Activated naive CD4-positive, alpha-beta T cell treated with anti-CD3 and anti-CD28 coated beads, Interleukin-2, amount 10 ng/mL, durations not matched to agents 7 days and 5 days (primary cell): ENCODE results near the gene PTRH1.
A peak's percentile ranks its signal among the peaks of the same experiment; 100 is the strongest.

Experiments used
- CTCF ChIA-PET: fragments of 350-600 bp; sonication (Branson Sonifier 250); formaldehyde crosslinking; loops from one replicate; lab custom pipeline; 2021; ENCODE audit warnings: antibody characterized with exemption; lab: Charles Lee
- DNase-seq: peaks from one replicate; pipeline ENCODE4 v3.0.0-alpha.2; 2020
- H3K27ac Mint-ChIP-seq: one replicate; pipeline ENCODE4 v1.8.0; 2021; ENCODE audit warnings: mild to moderate bottlenecking, moderate library complexity, mixed read lengths
- H3K27me3 Mint-ChIP-seq: one replicate; pipeline ENCODE4 v1.8.0; 2021; ENCODE audit warnings: mild to moderate bottlenecking, mixed read lengths
- H3K36me3 Mint-ChIP-seq: one replicate; pipeline ENCODE4 v1.8.0; 2021; ENCODE audit warnings: mixed read lengths
- H3K4me1 Mint-ChIP-seq: one replicate; pipeline ENCODE4 v1.8.0; 2021; ENCODE audit warnings: mixed read lengths
- H3K4me3 Mint-ChIP-seq: one replicate; pipeline ENCODE4 v1.8.0; 2021; ENCODE audit warnings: mild to moderate bottlenecking, moderate library complexity, mixed read lengths
- H3K9me3 Mint-ChIP-seq: one replicate; pipeline ENCODE4 v1.8.0; 2021; ENCODE audit warnings: mixed read lengths

The PTRH1 gene

DNA sequence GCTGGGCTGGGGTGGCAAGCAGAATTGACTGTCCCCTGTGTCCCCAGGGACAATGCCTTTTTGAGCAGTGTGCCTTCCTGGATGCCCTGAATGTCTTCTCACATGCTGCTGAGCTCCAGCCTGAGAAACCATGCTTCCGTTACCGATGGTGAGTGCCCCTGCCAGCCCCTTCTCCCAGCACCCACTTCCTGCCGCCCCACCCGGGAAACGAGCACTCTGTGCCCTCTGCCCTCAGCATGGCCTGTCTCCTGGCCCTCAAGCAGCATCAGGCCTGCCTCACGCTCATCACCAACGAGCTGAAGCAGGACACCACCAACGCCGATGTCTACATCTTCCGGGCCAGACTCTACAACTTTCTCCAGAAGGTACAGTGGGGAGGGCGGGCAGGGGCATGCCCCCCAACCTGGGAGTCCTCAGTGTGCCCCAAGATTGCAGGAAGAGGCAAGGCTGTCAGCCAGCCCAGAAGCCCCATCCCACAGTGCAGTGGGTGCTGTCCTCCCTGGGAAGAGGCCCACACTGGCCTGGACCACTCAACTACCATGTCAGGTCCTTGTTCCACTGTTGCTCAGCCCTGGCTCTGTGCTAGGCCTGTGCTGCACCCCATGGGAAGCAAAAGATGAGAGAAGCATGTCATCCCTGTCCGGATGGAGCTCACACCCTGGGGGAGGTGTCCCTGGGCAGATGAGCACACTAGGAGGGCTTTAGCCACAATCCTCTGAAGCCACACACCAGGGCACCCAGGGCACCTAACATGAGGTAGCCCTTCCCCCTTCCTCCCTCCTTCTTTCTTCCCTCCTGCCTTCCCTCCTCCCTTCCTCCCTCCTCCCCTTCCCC lies 4.8 kb upstream of the PTRH1 start:
- peak overlapping the region; percentile 90 for H3K27ac Mint-ChIP-seq
- peak; percentile 45 for DNase-seq
- CTCF ChIA-PET: interaction anchor here (1.8 kb wide), 1 partner anchor 14 kb away, joined by 7 read pairs; the partner anchor contains the start of gene TOR2A

DNA sequence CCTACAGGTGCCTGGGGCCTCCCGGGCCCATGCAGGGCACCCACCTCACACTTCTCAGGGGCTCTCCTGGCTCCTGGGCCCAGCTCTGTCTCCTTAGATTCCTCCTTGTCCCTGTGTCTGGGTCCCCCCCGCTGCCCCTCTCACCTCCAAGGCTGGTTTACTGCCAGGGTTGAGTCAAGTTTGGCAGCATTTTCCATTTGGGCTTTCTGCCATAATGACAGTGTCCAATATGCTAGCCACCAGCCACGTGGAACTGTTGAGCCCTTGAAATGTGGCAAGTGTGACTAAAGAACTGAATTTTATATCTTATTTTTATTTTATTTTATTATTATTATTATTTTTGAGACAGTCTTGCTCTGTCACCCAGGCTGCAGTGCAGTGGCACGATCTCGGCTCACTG lies 2.3 kb upstream of the PTRH1 start:
- peaks cover 21% of the 10 kb centered on the region for H3K27me3 Mint-ChIP-seq
- H3K27ac Mint-ChIP-seq: no peak overlapping the region
- no peak overlapping the region for H3K4me3 Mint-ChIP-seq
- H3K9me3 Mint-ChIP-seq: no peaks in the 10 kb centered on the region
- peaks cover 38% of the 10 kb centered on the region for H3K4me1 Mint-ChIP-seq
- CTCF ChIA-PET: interaction anchor here (0.6 kb wide), 1 partner anchor 109 kb away, joined by 3 read pairs; no protein-coding TSS in a partner anchor
- no peak for DNase-seq
- H3K36me3 Mint-ChIP-seq: no peaks in the 10 kb centered on the region

More for the DNA sequence above, 4.8 kb upstream of the PTRH1 start:
- Mint-ChIP-seq H3K36me3 (no peaks in the 10 kb centered on the region), H3K27me3 (peaks cover 20% of the 10 kb centered on the region), H3K4me1 (peaks cover 32% of the 10 kb centered on the region), H3K9me3 (no peaks in the 10 kb centered on the region), H3K4me3 (peak overlapping the region; percentile 23)

DNA sequence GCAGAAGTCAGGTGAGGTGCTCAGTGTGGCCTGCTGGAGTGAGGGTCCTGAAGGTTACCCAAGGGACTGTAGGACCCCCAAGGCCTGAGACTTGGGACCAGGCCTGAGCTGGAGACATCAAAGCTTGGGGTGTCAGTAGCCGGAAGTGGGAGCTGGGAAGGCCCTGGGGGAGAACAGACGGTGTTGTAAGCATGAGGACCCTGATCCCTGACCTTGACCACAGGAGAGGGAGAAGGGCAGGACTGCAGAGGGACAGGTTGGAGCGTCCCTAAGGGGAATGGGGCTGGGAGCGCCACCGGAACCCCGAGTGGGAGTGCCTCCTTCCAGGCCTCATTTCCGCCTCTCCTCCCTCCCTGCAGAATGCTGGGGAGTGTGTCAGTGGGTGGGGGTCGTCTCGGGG lies 949 bp upstream of the PTRH1 start:
- H3K4me1 Mint-ChIP-seq: peaks cover 40% of the 10 kb centered on the region
- no peaks in the 10 kb centered on the region for H3K9me3 Mint-ChIP-seq
- H3K27ac Mint-ChIP-seq: no peak overlapping the region
- no peaks in the 10 kb centered on the region for H3K36me3 Mint-ChIP-seq
- H3K27me3 Mint-ChIP-seq: peaks cover 13% of the 10 kb centered on the region
- H3K4me3 Mint-ChIP-seq: peak overlapping the region; percentile 100
- DNase-seq: no peak
- CTCF ChIA-PET: interaction anchor here (0.6 to 3.0 kb wide), 3 partner anchors 18 to 126 kb away, joined by 3 to 9 read pairs (median 4); partner anchors contain the start of gene TOR2A

DNA sequence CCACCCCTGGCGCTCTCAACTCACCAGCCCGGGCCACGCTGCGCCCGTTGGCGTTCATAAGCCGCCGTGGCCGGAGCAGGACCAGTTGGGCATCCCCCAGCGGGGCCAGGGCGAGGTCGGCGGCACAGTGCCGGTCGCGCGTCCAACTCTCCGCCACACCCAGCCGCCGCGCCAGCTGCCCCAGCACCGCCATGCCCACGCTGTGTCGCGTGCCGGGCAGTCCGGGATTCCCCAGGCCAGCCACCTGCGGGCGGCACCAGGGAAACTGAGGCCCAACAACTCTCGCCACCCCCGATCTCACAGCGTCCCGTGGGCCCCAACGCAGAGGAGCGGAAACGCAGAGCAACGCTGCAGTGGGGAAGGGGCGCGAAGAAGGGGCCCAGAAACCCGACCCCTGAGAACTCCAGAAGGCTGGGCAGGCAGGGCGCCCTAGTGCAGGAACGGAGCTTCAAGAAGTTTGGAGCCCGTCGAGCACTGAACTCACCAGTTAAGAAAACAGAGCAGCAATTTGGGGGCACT lies 453 bp downstream of the PTRH1 start:
- Mint-ChIP-seq H3K27me3 (peaks cover 10% of the 10 kb centered on the region), H3K36me3 (no peaks in the 10 kb centered on the region), H3K4me3 (peak overlapping the region; percentile 100), H3K9me3 (no peaks in the 10 kb centered on the region), H3K4me1 (peaks cover 40% of the 10 kb centered on the region), H3K27ac (peak overlapping the region; percentile 94)
- DNase-seq: no peak
- CTCF ChIA-PET: interaction anchor here (0.9 to 3.0 kb wide), 2 partner anchors 20 to 126 kb away, joined by 5 to 9 read pairs; partner anchors contain the start of gene TOR2A

DNA sequence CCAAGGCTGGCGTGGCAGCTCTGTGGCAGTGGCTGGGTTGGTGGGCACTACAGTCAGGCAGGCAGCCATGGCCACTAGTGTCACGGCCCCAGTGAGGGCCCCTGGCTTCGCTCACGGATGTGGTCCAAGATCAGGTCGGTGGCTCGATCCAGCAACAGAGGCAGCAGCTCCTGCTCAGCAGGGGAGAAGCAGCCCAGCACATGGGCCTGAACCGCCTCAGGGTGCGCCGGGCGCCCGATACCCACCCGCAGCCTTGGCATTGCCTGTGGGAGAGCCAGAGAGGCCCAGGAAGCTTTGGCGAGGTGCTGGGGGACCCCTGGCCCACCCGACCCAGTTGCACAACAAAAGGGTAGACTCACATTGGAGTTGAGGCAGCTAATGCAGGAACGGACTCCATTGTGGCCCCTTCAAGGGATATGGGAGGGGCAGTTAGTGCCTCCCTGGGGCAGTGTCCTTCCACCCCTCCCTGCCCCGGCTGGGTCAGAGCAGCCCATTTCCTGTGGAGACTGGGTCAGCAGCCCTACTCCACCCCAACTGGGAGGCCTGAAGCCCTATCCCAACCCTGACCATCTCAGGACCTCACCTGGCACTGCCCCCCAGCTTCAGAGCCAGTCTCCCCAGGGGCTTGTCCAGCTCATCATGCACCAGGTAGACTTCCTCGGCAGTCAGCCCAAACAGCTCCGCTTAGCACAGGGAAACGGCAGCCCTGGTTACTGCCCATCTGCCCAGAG lies 1.3 kb downstream of the PTRH1 start:
- peak overlapping the region; percentile 69 for H3K4me3 Mint-ChIP-seq
- CTCF ChIA-PET: interaction anchor here (0.9 to 3.0 kb wide), 3 partner anchors 21 to 125 kb away, joined by 3 to 9 read pairs (median 5); partner anchors contain the start of gene TOR2A
- H3K27me3 Mint-ChIP-seq: peaks cover 12% of the 10 kb centered on the region
- H3K27ac Mint-ChIP-seq: no peak overlapping the region
- H3K36me3 Mint-ChIP-seq: no peaks in the 10 kb centered on the region
- DNase-seq: no peak
- H3K4me1 Mint-ChIP-seq: peaks cover 32% of the 10 kb centered on the region
- no peaks in the 10 kb centered on the region for H3K9me3 Mint-ChIP-seq

DNA sequence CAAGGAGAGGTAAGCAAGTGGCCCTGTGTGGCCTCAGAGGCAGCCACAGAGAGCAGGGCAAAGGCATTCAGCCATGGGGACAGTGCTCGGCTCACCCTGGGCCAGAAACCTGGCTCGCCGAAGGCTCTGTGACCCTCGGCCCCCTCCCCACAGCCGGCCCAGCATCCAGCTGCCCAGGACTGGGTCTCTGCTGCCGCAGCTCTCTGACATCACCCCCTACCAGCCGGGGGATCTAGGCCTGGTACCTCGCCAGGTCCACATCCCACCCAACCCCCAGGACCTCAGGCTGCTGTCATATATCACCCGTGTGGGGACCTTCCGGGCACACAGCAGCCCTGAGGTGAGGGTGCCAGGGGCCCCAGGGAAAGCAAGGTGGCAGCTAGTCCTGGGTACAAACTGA lies 2.6 kb downstream of the PTRH1 start:
- peaks cover 13% of the 10 kb centered on the region for H3K27me3 Mint-ChIP-seq
- no peak overlapping the region for H3K27ac Mint-ChIP-seq
- CTCF ChIA-PET: interaction anchor here (1.2 kb wide), 2 partner anchors 22 to 101 kb away, joined by 3 read pairs; partner anchors contain the start of genes STXBP1 and TOR2A
- no peak for DNase-seq
- peaks cover 32% of the 10 kb centered on the region for H3K4me1 Mint-ChIP-seq
- no peaks in the 10 kb centered on the region for H3K36me3 Mint-ChIP-seq
- no peak overlapping the region for H3K4me3 Mint-ChIP-seq
- peaks cover 3% of the 10 kb centered on the region for H3K9me3 Mint-ChIP-seq

DNA sequence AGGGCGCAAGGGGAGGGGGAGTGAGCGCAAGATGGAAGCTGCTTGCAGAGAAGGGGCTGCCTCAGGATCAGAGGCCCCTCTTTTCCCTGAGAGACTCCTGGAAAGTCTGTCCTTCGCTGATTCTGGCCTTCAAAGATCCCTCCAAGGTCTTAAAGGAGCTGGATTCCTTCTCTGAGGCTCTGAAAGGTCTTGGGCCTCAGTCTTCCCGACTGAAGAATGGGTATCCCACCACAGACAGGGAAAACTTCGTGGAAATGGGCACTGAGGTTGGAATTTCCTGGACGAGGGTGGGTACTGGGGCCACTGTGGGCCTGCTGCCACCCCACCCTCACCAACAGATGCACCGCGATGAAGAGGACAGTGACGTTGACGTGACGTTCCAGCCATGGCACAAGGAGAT lies 3.1 kb downstream of the PTRH1 start:
- CTCF ChIA-PET: interaction anchor here (1.2 to 1.3 kb wide), 2 partner anchors 12 to 101 kb away, joined by 3 read pairs; partner anchors contain the start of gene STXBP1
- H3K36me3 Mint-ChIP-seq: no peaks in the 10 kb centered on the region

DNA sequence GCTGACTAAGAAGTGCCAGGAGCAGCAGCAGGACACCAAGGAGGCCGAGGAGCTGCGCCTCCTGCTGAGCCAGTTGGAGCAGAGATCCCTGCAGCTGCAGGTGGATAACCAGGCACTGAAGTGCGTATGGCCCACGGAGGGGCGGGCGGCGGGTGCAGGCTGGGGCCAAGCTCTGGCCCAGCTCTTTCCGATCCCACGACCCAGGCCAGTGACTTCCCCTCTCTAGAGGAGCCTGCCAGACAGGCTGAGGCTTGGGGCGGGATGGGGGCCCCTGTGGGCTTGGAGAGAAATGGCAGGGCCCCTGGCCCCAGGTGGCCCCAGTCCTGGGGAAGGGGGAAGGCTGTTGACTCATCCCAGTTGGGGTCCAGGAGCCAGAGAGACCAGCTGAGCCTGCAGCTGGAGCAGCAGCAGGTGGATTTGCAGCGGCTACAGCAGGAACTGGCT lies 3.6 kb downstream of the PTRH1 start:
- Mint-ChIP-seq H3K36me3 (no peaks in the 10 kb centered on the region), H3K27ac (no peak overlapping the region), H3K4me3 (no peak overlapping the region), H3K9me3 (peaks cover 3% of the 10 kb centered on the region), H3K4me1 (peaks cover 39% of the 10 kb centered on the region), H3K27me3 (peaks cover 13% of the 10 kb centered on the region)
- no peak for DNase-seq
- CTCF ChIA-PET: interaction anchor here (1.1 to 1.3 kb wide), 2 partner anchors 11 to 121 kb away, joined by 3 read pairs; no protein-coding TSS in a partner anchor

More for the DNA sequence above, 3.1 kb downstream of the PTRH1 start:
- Mint-ChIP-seq H3K27me3 (peaks cover 13% of the 10 kb centered on the region), H3K4me3 (no peak overlapping the region), H3K9me3 (peaks cover 3% of the 10 kb centered on the region), H3K27ac (no peak overlapping the region), H3K4me1 (peaks cover 37% of the 10 kb centered on the region)
- no peak for DNase-seq

DNA sequence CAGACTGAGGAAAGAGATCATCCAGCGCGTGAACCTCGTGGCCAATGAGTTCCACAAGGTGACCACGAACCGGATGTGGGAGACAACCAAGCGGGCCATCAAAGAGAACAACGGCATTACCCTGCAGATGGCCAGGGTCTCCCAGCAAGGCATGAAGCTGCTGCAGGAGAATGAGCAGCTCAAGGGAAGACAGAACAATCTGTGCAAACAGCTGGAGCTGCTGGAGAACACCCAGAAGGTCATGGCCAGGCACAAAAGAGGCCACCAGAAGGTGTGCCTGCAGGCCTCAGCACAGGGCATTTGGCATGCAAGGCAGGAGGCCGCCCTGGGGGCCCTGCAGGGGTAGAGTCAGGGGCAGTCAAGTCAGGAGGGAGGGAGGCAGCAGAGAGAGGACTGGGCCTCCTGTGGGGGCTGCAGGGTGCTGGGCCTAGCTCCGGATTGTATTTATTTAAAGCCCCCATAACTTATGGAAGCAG lies 4.2 kb downstream of the PTRH1 start:
- peaks cover 39% of the 10 kb centered on the region for H3K4me1 Mint-ChIP-seq
- CTCF ChIA-PET: interaction anchor here (1.1 to 1.3 kb wide), 2 partner anchors 11 to 121 kb away, joined by 3 read pairs; no protein-coding TSS in a partner anchor
- no peak overlapping the region for H3K4me3 Mint-ChIP-seq

DNA sequence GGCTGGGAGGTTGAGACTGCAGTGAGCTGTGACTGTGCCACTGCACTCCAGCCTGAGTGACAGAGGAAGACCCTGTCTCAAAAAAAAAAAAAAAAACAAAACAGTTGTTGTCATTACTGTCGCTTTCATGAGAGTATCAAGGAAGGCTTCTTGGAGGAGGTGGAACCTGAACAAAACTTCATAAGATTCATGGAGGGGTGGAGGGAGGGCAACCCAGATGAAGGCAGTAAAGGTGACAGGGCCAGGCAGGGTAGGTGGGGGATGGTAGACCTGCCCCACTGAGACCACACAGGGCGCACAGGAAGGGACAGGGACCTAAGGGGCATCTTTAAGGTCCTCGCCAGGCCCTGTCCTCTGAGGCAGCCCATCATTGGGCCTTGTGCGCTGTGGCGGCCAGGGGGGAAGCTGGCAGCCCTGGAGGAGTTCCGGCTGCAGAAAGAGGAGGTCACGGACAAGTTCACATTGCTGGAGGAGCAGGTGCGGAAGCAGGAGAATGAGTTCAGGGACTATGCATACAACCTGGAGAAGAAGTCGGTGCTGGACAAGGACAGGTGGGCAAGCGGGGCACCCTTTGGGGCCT lies 5.2 kb downstream of the PTRH1 start:
- peaks cover 3% of the 10 kb centered on the region for H3K9me3 Mint-ChIP-seq
- CTCF ChIA-PET: no interaction called here
- H3K27me3 Mint-ChIP-seq: peaks cover 8% of the 10 kb centered on the region
- H3K4me1 Mint-ChIP-seq: peaks cover 31% of the 10 kb centered on the region
- no peak for DNase-seq
- H3K4me3 Mint-ChIP-seq: no peak overlapping the region
- no peaks in the 10 kb centered on the region for H3K36me3 Mint-ChIP-seq
- H3K27ac Mint-ChIP-seq: no peak overlapping the region

More for the DNA sequence above, 4.2 kb downstream of the PTRH1 start:
- Mint-ChIP-seq H3K36me3 (no peaks in the 10 kb centered on the region), H3K9me3 (peaks cover 3% of the 10 kb centered on the region), H3K27ac (no peak overlapping the region), H3K27me3 (peaks cover 13% of the 10 kb centered on the region)
- peak; percentile 44 for DNase-seq

DNA sequence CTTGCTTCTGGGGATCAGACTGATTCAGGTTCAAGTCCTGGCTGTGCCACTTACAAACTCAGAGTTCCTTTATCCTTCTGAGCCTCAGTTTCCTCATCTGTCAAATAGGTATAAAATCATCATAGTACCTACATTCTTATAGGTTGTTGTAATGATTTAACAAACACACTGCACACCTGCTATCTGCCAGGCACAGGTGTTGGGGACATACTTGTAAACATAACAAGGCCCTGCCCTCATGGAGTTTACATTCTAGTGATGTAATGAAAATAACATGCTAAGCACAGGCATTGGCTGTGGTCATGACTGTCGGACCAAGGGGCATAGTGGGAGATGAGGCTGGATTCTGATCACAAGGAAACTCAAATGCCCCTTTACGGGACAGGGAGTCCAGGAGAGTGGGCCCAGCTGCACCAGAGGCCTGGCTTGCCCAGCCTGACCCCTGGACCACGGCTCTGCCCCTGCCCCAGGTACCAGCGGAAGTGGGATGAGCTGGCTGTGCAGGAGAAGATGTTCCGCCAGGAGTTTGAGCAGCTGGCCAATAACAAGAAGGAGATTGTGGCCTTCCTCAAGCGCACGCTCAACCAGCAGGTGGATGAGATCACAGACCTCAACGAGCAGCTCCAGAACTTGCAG lies 6.4 kb downstream of the PTRH1 start:
- no peak for DNase-seq
- H3K4me3 Mint-ChIP-seq: no peak overlapping the region
- H3K27me3 Mint-ChIP-seq: peaks cover 12% of the 10 kb centered on the region
- no peaks in the 10 kb centered on the region for H3K36me3 Mint-ChIP-seq
- CTCF ChIA-PET: interaction anchor here (1.2 to 1.7 kb wide), 2 partner anchors 26 to 119 kb away, joined by 5 to 6 read pairs; partner anchors contain the start of gene TOR2A
- H3K4me1 Mint-ChIP-seq: peaks cover 28% of the 10 kb centered on the region
- peaks cover 3% of the 10 kb centered on the region for H3K9me3 Mint-ChIP-seq
- H3K27ac Mint-ChIP-seq: no peak overlapping the region

DNA sequence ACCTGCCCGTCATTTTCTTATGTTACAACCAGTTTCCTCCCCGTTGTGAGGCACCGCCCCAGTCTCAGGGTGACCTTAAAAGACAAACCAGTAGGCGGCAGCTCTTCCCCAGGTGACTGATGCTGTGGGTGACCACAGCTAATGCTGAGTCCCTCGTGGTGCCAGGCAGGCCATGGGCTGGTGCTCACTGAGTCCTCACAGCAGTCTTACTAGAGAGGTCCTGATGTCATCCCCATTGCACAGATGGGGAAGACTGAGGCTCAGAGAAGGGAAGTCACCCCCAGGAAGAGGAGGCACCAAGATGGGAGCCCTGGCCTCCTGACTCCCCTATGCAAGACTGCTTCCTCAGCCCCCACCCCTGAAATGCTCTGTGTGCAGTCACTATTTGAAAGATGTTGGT lies 7.7 kb downstream of the PTRH1 start:
- Mint-ChIP-seq H3K36me3 (no peaks in the 10 kb centered on the region), H3K4me1 (peaks cover 26% of the 10 kb centered on the region), H3K27me3 (peaks cover 20% of the 10 kb centered on the region), H3K9me3 (peaks cover 3% of the 10 kb centered on the region), H3K27ac (no peak overlapping the region), H3K4me3 (no peak overlapping the region)
- DNase-seq: peak; percentile 54
- CTCF ChIA-PET: interaction anchor here (1.7 kb wide), 1 partner anchor 27 kb away, joined by 6 read pairs; the partner anchor contains the start of gene TOR2A

DNA sequence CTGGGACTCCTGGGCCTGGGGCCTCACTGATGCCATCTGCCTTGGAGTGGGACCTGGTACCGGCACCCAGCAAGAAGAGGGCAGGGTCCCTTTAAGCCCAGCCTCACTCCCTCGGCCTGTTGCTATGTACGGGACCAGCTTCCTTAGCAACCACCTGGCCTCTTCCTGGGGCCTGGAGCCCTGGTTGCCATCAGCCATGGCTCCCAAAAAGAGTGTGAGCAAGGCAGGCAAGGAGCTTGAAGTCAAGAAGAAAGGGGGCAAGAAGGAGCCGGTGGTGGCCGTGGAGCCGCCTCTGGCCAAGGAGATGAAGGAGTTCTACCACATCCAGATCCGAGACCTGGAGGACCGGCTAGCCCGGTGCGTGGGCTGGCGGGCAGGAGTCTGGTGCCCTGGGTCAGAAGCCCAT lies 8.6 kb downstream of the PTRH1 start, which contains the start of gene CFAP157:
Gene CFAP157 (plus strand): TSS at position 153 of the 406 bp plus-strand sequence. CDS start 44 bp downstream, at position 197.
- CTCF ChIA-PET: no interaction called here
- no peak within 1 kb of the TSS for H3K27ac Mint-ChIP-seq

More for the DNA sequence above, 8.6 kb downstream of the PTRH1 start, which contains the start of gene CFAP157:
- H3K4me1 Mint-ChIP-seq: peaks cover 26% of the 10 kb centered on the region
- H3K9me3 Mint-ChIP-seq: peaks cover 3% of the 10 kb centered on the region
- no peak within 1 kb of the TSS for H3K4me3 Mint-ChIP-seq
- no peak for DNase-seq
- H3K27me3 Mint-ChIP-seq: peaks cover 20% of the 10 kb centered on the region
- no peaks in the 10 kb centered on the region for H3K36me3 Mint-ChIP-seq
